ENCODE results near the gene MYT1.
"Not testable (repeated sequence)": the region's sequence is repeated elsewhere in the genome, so short reads cannot be mapped to it uniquely, and the experiment has no call there.

- TF ChIP-seq SP1 (IDR thresholded peaks at IDR 0.05; ENCODE audit: low read depth); POLR2A (IDR thresholded peaks at IDR 0.05; ENCODE audit: borderline replicate concordance, extremely low read depth, insufficient read depth, insufficient read length); YY1 (IDR thresholded peaks at IDR 0.05; ENCODE audit: extremely low read depth, insufficient replicate concordance, low read depth, low read length); EZH2 (IDR thresholded peaks at IDR 0.05); CTCF (IDR thresholded peaks at IDR 0.05 in 2 of 3, conservative IDR thresholded peaks at IDR 0.05 in 1 of 3; ENCODE audit: borderline replicate concordance in 1 of 3, insufficient read depth in 1 of 3, low read depth in 2 of 3, low read length in 2 of 3); TCF7L2 (IDR thresholded peaks at IDR 0.05; ENCODE audit: borderline replicate concordance, extremely low read depth, insufficient read depth, insufficient read length); RAD21 (IDR thresholded peaks at IDR 0.05; ENCODE audit: low read depth); EZH2phosphoT487 (IDR thresholded peaks at IDR 0.05; ENCODE audit: borderline replicate concordance); CEBPB (IDR thresholded peaks at IDR 0.05; ENCODE audit: low read depth); POLR2AphosphoS5 (IDR thresholded peaks at IDR 0.05; ENCODE audit: low read depth, low read length); EGR1 (IDR thresholded peaks at IDR 0.05; ENCODE audit: low read depth); ZNF274 (IDR thresholded peaks at IDR 0.05; ENCODE audit: low read depth, low read length): not testable (repeated sequence)
- TF ChIP-seq, protein P1, sequence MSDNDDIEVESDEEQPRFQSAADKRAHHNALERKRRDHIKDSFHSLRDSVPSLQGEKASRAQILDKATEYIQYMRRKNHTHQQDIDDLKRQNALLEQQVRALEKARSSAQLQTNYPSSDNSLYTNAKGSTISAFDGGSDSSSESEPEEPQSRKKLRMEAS (IDR thresholded peaks at IDR 0.05) = not testable (repeated sequence)
Observed at GRCh38 chr20:64234921-64235565, 70.8 kb downstream of the MYT1 start.

Measured in HCT116 (cell line).